Glomerular visceral epithelial cell (primary cell): ENCODE results near the gene CYSRT1.
"Not testable (repeated sequence)": the region's sequence is repeated elsewhere in the genome, so short reads cannot be mapped to it uniquely, and the experiment has no call there.

ENCODE experiments used
- DNase-seq: peaks from one replicate; pipeline ENCODE4 v3.0.0-alpha.2; 2016; ENCODE audit errors: extremely low spot score

Gene CYSRT1

DNA sequence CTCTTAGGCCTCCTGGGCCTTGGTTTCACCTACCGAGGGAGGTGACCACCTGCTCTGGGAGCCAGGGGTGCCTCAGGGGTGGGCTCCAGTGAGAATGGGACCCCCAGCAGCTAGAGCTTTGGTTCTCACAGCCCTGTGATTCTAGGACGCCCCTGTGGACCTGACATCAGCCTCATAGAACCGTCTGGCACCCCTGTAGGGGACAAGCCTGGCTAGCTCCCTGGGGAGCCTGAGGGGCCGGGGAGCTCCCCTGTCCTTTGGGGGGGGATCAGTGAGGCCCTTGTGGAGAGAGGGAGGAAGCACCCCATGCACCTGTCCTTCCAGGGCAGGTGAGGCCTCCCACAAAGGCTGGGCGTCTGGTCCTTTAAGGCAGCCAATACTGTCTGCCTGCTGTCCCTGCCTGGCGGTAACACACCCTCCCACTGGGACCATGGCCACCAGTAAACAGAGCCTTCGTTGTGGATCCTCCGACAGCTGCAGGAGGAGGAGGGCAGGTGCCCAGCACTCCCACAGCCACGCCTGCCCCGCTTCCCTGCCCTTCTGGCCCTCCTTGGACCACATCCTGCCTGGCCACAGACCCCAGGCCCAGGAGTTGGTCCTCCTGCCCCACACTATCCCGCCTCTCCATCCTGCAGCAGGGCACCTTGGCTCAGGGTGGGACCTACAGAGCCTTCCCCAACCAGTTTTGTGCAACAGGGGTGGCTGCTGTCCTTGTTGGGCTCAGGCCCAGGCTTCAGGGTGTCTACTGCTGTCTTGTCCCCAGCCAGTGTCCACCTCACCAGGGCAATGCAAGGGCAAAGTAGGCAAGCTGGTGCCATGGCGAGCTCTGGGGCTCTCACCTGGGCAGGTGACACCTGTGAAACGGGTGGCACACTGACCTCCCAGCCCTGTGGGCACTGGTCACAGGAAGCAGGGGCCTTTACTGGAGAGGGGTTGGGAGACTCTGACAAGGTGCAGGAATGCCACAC, 13.1 kb downstream of the CYSRT1 start:
- DNase-seq, result no peak

DNA sequence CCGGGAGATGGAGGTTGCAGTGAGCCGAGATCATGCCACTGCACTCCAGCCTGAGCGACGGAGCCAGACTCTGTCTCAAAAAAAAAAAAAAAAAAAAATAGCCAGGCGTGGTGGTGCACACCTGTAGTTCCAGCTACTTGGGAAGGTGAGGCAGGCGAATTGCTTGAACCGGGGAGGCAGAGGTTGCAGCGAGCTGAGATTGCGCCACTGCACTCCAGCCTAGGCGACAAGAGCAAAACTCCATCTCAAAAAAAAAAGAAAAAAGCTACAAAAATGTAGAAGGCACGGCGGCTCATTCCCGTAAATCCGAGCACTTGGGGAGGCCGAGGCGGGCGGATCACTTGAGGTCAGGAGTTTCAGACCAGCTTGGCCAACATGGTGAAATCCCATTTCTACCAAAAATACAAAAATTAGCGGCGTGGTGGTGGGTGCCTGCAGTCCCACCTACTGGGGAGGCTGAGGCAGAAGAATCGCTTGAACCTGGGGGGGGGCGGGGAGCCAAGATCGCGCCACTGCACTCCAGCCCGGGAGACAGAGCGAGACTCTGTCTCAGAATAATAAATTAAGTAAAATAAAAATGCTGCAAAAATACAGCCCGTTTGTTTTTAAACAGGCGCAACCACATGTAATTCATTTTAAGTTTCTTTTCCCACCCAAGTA, 14.7 kb downstream of the CYSRT1 start:
- not testable (repeated sequence) for DNase-seq

DNA sequence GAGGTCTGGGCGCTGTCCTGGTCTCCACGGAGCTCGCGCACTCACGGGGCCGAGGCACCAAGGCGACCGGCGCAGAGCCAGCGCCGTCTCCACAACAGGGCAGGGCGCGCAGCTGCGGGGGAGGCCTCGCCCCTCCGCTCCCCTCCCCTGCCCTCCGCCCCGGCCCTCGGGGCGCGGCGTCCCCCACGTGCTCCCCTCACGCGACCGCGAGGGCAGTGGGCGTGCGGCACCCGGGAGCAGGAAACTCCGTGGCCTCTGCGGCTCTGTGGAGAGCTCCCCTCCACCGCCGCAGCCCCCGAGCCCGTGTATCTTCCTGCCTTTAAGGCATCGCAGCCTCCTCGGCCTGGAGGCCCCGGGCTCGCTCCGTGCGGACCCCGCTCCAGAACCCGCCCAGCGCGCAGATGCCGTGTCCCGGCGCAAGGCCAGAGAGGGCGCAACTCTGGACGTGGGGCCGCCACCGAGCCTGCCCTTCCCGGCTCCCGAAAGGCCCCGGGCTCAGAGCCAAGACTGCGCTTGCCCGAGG, 15.4 kb downstream of the CYSRT1 start:
- peak; percentile 84 for DNase-seq

GRCh38 chr9:137240841-137241489, 16.0 kb downstream of the CYSRT1 start, which contains the start of gene TUBB4B:
Gene TUBB4B, plus strand, starts transcription at chr9:137241287. Its CDS starts 74 bp downstream, at chr9:137241361.
- peak; percentile 100 for DNase-seq

DNA sequence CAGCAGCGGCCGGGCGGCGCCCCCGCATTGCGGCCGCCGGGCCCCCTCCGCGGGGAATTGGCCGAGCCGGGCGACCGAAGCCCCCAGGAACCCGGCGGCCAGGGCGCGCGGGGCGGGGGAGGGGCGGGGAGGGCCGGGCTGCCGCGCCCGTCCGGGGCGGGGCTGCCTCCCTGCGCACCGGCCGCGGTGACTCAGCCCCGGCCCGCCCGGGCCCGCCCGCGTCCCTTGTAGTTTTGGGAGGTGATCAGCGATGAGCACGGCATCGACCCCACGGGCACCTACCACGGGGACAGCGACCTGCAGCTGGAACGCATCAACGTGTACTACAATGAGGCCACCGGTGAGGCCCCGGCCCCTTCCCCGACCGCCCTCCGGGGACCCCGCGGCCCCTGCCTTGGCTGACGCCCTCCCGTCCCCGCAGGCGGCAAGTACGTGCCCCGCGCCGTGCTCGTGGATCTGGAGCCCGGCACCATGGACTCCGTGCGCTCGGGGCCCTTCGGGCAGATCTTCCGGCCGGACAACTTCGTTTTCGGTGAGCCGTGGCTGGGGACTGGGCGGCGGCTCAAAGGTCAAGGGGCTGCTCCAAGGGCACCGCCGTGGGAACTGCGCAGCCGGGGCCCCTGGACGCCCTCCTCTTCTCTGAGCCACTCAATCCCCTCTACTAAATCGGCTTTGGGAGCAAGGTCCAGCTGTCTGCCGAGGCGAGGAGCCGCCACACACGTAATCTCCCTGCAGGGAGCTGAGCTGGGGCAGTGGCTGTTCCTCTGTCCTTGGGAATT, 16.7 kb downstream of the CYSRT1 start:
- peak; percentile 68 for DNase-seq

- DNase-seq, result no peak
These were observed 17.6 kb downstream of the CYSRT1 start for GRCh38 chr9:137242269-137243203.

- not testable (repeated sequence) for DNase-seq
These were observed 18.3 kb downstream of the CYSRT1 start for GRCh38 chr9:137243266-137243625.

DNA sequence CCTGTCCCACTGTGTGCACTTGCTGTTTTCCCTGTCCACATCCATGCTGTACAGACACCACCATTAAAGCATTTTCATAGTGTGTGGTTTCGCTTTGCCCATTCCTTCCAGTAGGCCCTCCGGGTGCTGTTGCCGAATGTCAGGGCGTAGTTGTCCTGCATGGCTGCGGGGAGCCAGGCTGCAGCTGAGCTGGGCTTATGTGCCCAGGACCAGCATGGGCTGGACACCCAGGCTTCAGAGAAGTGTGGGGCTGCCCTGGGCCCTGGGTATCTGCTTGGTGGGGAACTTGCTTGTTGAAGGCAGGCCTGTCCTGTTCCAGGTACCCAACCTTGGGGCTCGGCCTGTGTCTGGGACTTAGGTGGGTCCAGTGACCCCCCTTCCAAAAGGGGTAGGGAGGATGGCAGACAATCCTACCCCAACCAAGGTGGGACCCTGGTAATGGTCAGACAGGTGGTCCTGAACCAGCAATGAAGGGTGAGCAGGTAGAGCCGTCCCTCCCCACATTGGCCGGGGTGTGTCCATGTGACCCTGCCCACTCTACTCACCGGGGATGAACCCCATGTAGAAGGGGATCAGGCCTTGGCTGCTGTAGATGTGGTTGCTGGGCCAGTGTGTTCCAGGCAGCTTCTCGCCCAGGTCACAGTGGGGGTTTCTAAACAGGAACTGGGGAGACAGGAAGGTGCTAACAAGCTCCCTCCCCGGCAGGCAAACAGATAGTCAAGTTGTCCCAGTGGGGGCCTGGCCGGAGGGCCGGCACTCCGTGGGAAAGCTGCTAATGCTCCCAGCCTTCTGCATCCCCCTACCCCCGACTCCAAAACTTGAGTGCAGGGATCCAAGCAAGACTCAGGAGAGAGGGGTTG, 18.9 kb downstream of the CYSRT1 start:
- DNase-seq, result peak; percentile 40

DNA sequence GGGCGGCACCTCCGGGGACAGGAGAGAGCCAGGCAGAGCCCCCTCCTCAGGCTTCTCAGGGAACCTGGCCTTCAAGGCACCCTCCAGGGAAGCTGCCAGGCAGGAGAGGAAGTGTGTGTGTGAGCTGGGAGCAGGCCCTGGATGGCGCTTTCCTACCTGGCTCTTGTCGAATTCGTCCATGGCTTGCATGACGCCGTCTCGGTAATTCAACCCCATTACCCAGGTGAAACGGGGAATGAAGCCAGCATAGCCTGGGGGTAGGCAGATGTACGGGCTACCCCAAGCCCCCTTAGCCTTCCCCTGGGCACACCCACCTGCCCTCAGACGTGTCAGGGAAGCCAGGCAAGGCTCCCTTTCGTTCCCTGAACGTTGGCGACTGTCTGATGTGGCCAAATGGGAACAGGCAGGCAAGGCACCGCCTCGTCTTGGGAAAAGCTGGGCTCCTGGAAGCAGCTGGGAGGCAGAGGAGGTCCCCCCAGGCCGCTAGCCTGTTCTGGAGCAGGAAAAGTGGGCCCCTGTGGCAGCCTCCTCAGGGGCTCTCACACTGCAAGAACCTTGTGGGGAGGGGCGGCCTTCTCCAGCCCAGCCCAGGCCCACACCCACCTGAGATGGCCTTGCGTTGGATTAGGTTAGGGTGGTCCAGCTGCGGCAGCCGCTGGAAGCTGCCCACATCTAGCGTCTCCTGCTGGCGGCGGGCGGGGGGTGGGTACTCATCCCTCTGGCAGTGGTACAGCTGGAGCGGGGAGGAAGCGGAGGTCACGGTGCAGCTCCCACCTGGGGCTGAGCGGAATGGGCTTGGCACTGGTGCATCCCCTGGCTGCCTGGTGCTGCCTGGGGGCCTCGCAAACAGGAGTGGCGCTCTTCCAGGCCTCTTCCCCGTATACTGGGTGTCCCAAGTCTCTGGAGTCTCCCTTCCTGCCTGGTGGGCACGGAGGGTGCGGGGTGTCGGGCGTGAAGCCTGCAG, 19.8 kb downstream of the CYSRT1 start:
- DNase-seq, result no peak

DNA sequence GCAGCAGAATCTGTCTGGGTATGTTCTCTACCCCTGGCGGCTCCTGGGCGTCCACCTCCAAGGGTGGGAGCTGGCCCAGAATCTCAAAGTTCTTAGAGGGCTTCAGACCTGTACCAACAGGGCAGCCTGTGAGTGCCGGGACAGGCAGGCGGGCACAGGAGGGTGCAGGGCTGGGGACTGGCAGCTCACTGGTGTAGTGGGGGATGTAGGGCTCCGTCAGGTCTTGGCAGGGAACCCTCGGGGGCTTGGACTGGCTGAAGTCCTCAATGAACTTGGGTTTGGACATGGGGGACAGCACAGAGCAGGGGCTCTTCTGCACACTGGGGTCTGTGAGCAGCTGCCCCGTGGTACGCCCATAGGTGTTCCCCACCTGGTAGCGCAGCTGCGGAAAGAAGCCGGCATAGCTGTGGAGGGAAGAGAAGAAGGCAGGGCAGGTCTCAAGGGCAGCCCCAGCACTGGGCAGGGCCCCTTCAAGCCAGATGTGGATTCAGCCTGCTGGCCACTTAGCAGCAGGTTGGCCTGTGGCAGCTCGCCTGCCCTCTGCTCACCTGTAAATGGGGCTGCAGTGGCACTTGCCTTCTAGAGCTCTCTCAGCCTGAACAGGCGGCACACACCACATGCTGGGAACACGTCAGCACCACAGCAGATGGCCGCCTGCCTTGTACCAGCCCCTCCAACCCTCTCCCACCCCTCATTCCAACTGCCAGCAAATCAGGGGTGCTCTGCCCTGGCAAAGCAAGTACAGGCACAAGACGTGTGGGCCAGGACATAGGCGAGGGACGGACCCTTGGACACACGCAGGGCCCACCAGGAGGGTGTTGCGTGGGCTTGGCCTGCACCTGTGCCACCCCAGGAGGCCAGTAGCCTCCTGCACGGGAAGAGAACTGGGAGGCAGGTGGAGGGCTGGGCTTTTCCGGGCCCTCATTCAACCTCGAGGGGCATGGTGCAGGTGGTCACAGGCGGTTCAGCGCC, 20.8 kb downstream of the CYSRT1 start:
- no peak for DNase-seq

- no peak for DNase-seq
These were observed 22.4 kb downstream of the CYSRT1 start for GRCh38 chr9:137247135-137247915.

DNA sequence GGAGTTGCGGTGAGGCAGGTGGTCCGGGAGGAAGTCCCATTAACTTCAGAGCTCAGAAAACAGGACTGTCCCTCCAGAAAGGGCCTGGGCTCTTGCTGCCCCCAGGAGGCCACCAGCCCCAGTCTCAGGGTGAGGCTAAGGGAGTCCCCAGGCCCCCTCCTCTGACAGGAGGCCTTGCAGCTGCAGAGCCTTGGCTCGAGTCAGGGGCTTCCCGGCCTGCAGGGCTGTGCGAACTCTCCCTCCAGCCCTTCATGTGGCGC, 22.9 kb downstream of the CYSRT1 start:
- no peak for DNase-seq

- DNase-seq, result no peak
These were observed 25.6 kb downstream of the CYSRT1 start for GRCh38 chr9:137250329-137251193.

DNA sequence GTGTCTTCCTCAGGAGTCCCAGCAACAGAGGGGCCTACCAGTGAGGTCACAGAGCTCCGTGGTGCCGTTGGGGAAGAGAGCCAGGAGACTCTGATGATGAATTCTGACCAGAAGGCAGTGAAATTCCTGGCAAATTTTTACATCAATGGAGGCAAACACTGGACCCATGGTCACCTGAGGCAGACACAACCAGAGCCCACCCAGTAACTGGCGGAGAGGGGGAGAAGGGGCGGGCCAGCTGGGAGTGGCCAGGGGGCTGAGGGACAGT, 26.2 kb downstream of the CYSRT1 start, which contains the start of gene STPG3:
STPG3 (plus strand) TSS at position 93 of the 268 bp plus-strand sequence; CDS start at position 94, 1 bp downstream.
- DNase-seq, result no peak

- no peak for DNase-seq
These were observed 26.7 kb downstream of the CYSRT1 start for GRCh38 chr9:137251490-137252268.
